GM18868 (cell line): Measurements from ENCODE around the gene TBX19.
"Not testable (repeated sequence)": the region's sequence is repeated elsewhere in the genome, so short reads cannot be mapped to it uniquely, and the experiment has no call there.

Experiments used
- ATAC-seq: cut with Tn5 transposase; IDR thresholded peaks from one replicate; pipeline ENCODE4 v1.9.1; 2021; ENCODE audit warnings: mild to moderate bottlenecking, moderate library complexity; ENCODE audit not compliant: unreplicated experiment

The TBX19 gene

GRCh38 chr1:168348146-168348709 is 67.6 kb downstream of the TBX19 start:
- ATAC-seq, result no peak

DNA sequence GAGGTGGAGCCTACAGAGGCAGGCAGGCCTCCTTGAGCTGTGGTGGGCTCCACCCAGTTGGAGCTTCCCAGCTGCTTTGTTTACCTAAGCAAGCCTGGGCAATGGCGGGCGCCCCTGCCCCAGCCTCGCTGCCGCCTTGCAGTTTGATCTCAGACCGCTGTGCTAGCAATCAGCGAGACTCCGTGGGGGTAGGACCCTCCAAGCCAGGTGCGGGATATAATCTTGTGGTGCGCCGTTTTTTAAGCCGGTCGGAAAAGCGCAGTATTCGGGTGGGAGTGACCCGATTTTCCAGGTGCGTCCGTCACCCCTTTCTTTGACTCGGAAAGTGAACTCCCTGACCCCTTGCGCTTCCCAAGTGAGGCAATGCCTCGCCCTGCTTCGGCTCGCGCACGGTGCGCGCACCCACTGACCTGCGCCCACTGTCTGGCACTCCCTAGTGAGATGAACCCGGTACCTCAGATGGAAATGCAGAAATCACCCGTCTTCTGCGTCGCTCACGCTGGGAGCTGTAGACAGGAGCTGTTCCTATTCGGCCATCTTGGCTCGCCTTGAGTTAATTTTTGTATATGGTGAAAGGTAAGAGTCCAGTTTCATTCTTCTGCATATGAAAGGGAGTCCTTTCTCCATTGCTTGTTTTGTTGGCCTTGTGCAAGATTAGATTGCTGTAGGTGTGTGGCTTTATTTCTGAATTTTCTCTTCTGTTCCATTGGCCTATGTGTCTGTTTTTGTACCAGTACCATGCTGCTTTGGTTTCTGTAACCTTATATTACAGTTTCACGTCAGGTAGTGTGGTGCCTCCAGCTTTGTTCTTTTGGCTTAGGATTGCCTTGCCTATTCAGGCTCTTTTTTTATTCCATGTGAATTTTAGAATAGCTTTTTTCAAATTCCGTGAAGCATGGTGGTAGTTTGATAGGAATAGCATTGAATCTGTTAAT is 73.9 kb downstream of the TBX19 start:
- not testable (repeated sequence) for ATAC-seq

- ATAC-seq, result no peak
These were observed 79.7 kb downstream of the TBX19 start for GRCh38 chr1:168360151-168361021.

DNA sequence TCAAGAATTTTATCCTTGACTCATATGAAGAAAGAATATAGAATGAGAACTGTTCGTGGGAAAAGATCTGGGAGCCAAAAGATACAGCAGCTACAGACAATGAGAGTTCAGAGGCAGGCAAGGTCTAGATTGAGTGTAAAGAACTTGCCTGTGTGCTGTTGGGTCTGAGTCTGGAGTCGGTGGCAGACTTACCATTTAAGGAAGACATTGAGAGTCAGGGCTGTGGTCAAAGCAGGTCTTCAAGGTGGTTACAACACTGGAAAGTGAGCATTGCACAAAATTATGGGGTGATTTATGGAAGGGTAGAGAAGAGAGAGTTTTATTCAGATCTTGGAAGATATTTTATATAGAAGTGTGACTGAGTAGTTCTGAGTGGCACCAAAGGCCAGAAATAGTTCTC is 80.6 kb downstream of the TBX19 start:
- no peak for ATAC-seq

DNA sequence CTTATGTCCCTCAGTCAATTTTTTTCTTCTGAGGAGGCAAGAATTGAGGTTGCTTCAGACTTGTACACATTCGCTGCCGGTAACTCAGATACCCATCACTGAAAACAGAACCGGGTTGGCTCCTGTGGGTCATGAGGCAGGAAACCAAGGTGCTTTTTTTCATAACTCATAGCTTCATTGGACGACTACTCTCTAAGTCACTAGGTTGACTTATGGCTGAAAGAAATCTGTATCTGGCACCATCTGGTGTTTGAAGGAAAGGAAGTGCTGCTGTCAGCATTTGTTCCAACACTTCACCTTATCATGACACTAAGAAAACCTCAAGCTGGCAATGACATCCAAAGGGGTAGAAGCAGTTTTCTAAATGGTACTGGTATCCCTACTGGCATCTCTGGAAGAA is 82.3 kb downstream of the TBX19 start:
- no peak for ATAC-seq
